Lower leg skin (tissue), 4 donors: ENCODE results near the gene PLCH1. TPM values are rescaled to one million over a fixed set of nuclear protein-coding genes. Genes with fewer than 3 reads are reported as not detected.

Experiments used
- DNase-seq, 2 donors: peaks; one replicate each; pipeline ENCODE4 v3.0.0-alpha.2; 2019; ENCODE audit warnings: low spot score in 2 of 2
- H3K4me3 ChIP-seq: fragments of 200-600 bp; sonication (generic); 2 replicates; pipeline ENCODE4 v1.5.1; 2017; ENCODE audit warnings: mild to moderate bottlenecking, low read depth; ENCODE audit not compliant: poor library complexity, severe bottlenecking
- CTCF ChIP-seq, 3 donors: fragments of 450-650 bp; IDR thresholded peaks; one replicate each; pipeline ENCODE4 v1.5.1; 2016; ENCODE audit warnings: antibody characterized with exemption in 3 of 3, mild to moderate bottlenecking in 3 of 3, moderate library complexity in 2 of 3
- POLR2A ChIP-seq, 2 donors: fragments of 450-650 bp; IDR thresholded peaks; one replicate each; pipeline ENCODE4 v1.6.1; 2016 to 2017; ENCODE audit warnings: antibody characterized with exemption in 2 of 2, mild to moderate bottlenecking in 1 of 2, moderate library complexity in 1 of 2
- WGBS, 2 donors: methylation state at CpG; one replicate each; pipeline ENCODE4 v1.1.5; 2018; 5-methylcytosine and 5-hydroxymethylcytosine counted together
- intact Hi-C: fragments of 100-400 bp; cut with DNase I; formaldehyde crosslinking; loops from one replicate; pipeline ENCODE4 v1.15.0; 2023; ENCODE audit warnings: low total_unique reads
- total RNA-seq, 4 donors: library from RNA; depleted of rRNA; stranded (reverse); fragments of >200 nt; gene quantifications; one replicate each; pipeline ENCODE4 v1.1.0, GENCODE V29; 2016

PLCH1 gene
- total RNA-seq, 4 donors from 2014 or later, result 0.55 to 1.2 (median 0.79) TPM

GRCh38 chr3:155485897-155486296 is 259.0 kb downstream of the PLCH1 start:
- no peak for DNase-seq
- TF ChIP-seq CTCF (IDR thresholded peaks at IDR 0.05) (no peak), POLR2A (IDR thresholded peaks at IDR 0.05) (no peak)
- intact Hi-C loops, result no loop called here
- WGBS, 2 donors, result 90 to 96% methylated on average over 1 of the region's 1 CpG
- no peak overlapping the region for H3K4me3 ChIP-seq

GRCh38 chr3:155481591-155481990 is 263.3 kb downstream of the PLCH1 start:
- H3K4me3 ChIP-seq, result no peak overlapping the region
- DNase-seq, result no peak
- TF ChIP-seq CTCF (IDR thresholded peaks at IDR 0.05) (no peak), POLR2A (IDR thresholded peaks at IDR 0.05) (no peak)
- intact Hi-C loops, result no loop called here
- WGBS, 2 donors, result 83 to 86% methylated on average over 2 of the region's 2 CpGs

GRCh38 chr3:155481089-155481488 is 263.8 kb downstream of the PLCH1 start:
- 80 to 86% methylated on average over 12 of the region's 12 CpGs for WGBS, 2 donors
- no peak for DNase-seq

GRCh38 chr3:155465664-155466063 is 279.2 kb downstream of the PLCH1 start:
- TF ChIP-seq CTCF (IDR thresholded peaks at IDR 0.05), result no peak
- no peak for TF ChIP-seq POLR2A (IDR thresholded peaks at IDR 0.05)
- intact Hi-C loops, result no loop called here
- WGBS, 2 donors, result 71 to 80% methylated on average over 2 of the region's 2 CpGs

More at GRCh38 chr3:155481089-155481488, 263.8 kb downstream of the PLCH1 start:
- TF ChIP-seq POLR2A (IDR thresholded peaks at IDR 0.05) (no peak), CTCF (IDR thresholded peaks at IDR 0.05) (no peak)
- no peak overlapping the region for H3K4me3 ChIP-seq
- intact Hi-C loops, result no loop called here

GRCh38 chr3:155462672-155463071 is 282.2 kb downstream of the PLCH1 start:
- intact Hi-C loops, result no loop called here
- 76 to 77% methylated on average over 4 of the region's 4 CpGs for WGBS, 2 donors
- TF ChIP-seq CTCF (IDR thresholded peaks at IDR 0.05) (no peak), POLR2A (IDR thresholded peaks at IDR 0.05) (no peak)

More at GRCh38 chr3:155465664-155466063, 279.2 kb downstream of the PLCH1 start:
- no peak overlapping the region for H3K4me3 ChIP-seq
- DNase-seq, result no peak

GRCh38 chr3:155457591-155457990 is 287.3 kb downstream of the PLCH1 start:
- TF ChIP-seq POLR2A (IDR thresholded peaks at IDR 0.05) (no peak), CTCF (IDR thresholded peaks at IDR 0.05) (no peak)
- intact Hi-C loops, result no loop called here
- DNase-seq, result no peak
- WGBS, 2 donors, result 89 to 93% methylated on average over 4 of the region's 4 CpGs
- no peak overlapping the region for H3K4me3 ChIP-seq

More at GRCh38 chr3:155462672-155463071, 282.2 kb downstream of the PLCH1 start:
- no peak for DNase-seq
- no peak overlapping the region for H3K4me3 ChIP-seq
